Lower lobe of right lung (tissue), 2 donors: ENCODE results near the gene PSMG4. TPM values are rescaled to one million over a fixed set of nuclear protein-coding genes. Genes with fewer than 3 reads are reported as not detected.

ENCODE experiments used
- ATAC-seq, 2 donors: fragments of 200-7000 bp; cut with Tn5 transposase; one replicate each; pipeline ENCODE4 v1.9.1; 2020 to 2022; ENCODE audit warnings: mild to moderate bottlenecking in 2 of 2, moderate library complexity in 2 of 2
- DNase-seq: peaks from one replicate; pipeline ENCODE4 v3.0.0-alpha.2; 2020
- H3K27ac ChIP-seq: fragments of 200-600 bp; one replicate; pipeline ENCODE4 v1.8.0; 2022
- H3K27me3 ChIP-seq: fragments of 200-600 bp; one replicate; pipeline ENCODE4 v1.8.0; 2022; ENCODE audit warnings: low read depth
- H3K36me3 ChIP-seq: fragments of 200-600 bp; one replicate; pipeline ENCODE4 v1.8.0; 2022; ENCODE audit warnings: mild to moderate bottlenecking
- H3K4me1 ChIP-seq: fragments of 200-600 bp; one replicate; pipeline ENCODE4 v1.8.0; 2022
- H3K4me3 ChIP-seq: fragments of 200-600 bp; one replicate; pipeline ENCODE4 v1.8.0; 2022; ENCODE audit warnings: mild to moderate bottlenecking
- H3K9me3 ChIP-seq: fragments of 200-600 bp; one replicate; pipeline ENCODE4 v1.8.0; 2022
- CTCF ChIP-seq: fragments of 200-600 bp; IDR thresholded peaks from one replicate; pipeline ENCODE4 v1.8.0; 2022; ENCODE audit warnings: antibody characterized with exemption, mild to moderate bottlenecking
- intact Hi-C: fragments of 100-400 bp; cut with DNase I; formaldehyde crosslinking; loops from one replicate; pipeline ENCODE4 v1.11.0; 2022
- total RNA-seq: library from RNA; stranded (reverse); fragmentation: NEBNext Ultra II Directional; extraction: Animal tissue kit (Norgen Biotek cat#: 25700); gene quantifications from one replicate; pipeline ENCODE4 v1.2.1, GENCODE V29; 2021
- donor health status: DM: no; HTN: yes; CAD: no; lungs with severe emphysema.

The PSMG4 gene
- total RNA-seq, 1 donor from 2014 or later, result 19.1 TPM

GRCh38 chr6:3283641-3284435 is 25.1 kb downstream of the PSMG4 start:
- TF ChIP-seq CTCF, result no peak
- Histone ChIP-seq H3K9me3 (no peaks in the 10 kb centered on the region), H3K27me3 (no peaks in the 10 kb centered on the region), H3K27ac (no peak overlapping the region), H3K4me1 (peaks cover 20% of the 10 kb centered on the region), H3K36me3 (peaks cover 23% of the 10 kb centered on the region), H3K4me3 (no peak overlapping the region)
- intact Hi-C loops, result no loop called here
- DNase-seq (no peak), ATAC-seq (no peak)

- intact Hi-C loops, result no loop called here
- Histone ChIP-seq H3K4me3 (no peak overlapping the region), H3K27ac (no peak overlapping the region), H3K36me3 (peaks cover 21% of the 10 kb centered on the region), H3K9me3 (no peaks in the 10 kb centered on the region), H3K27me3 (no peaks in the 10 kb centered on the region), H3K4me1 (peaks cover 20% of the 10 kb centered on the region)
- TF ChIP-seq CTCF, result no peak
- DNase-seq (no peak), ATAC-seq (peak in 1 of 2 donors; percentile 2)
Measured at GRCh38 chr6:3284436-3284876, 25.7 kb downstream of the PSMG4 start.

- ATAC-seq, result no peak
- Histone ChIP-seq H3K27ac (no peak overlapping the region), H3K36me3 (peaks cover 21% of the 10 kb centered on the region), H3K4me3 (no peak overlapping the region), H3K4me1 (peaks cover 20% of the 10 kb centered on the region), H3K27me3 (no peaks in the 10 kb centered on the region), H3K9me3 (no peaks in the 10 kb centered on the region)
- intact Hi-C loops, result no loop called here
- DNase-seq, result no peak
- no peak for TF ChIP-seq CTCF
Measured at GRCh38 chr6:3285049-3285639, 26.4 kb downstream of the PSMG4 start.

- DNase-seq, result no peak
- H3K9me3 ChIP-seq, result no peaks in the 10 kb centered on the region
- H3K4me1 ChIP-seq, result peaks cover 20% of the 10 kb centered on the region
- no peak overlapping the region for H3K27ac ChIP-seq
- peaks cover 21% of the 10 kb centered on the region for H3K36me3 ChIP-seq
- H3K27me3 ChIP-seq, result no peaks in the 10 kb centered on the region
- intact Hi-C loops, result no loop called here
- TF ChIP-seq CTCF, result no peak
- H3K4me3 ChIP-seq, result no peak overlapping the region
- ATAC-seq, result no peak
Measured at GRCh38 chr6:3285732-3286131, 27.0 kb downstream of the PSMG4 start.

GRCh38 chr6:3286641-3287171 is 28.0 kb downstream of the PSMG4 start:
- TF ChIP-seq CTCF, result no peak
- Histone ChIP-seq H3K27me3 (no peaks in the 10 kb centered on the region), H3K36me3 (peaks cover 21% of the 10 kb centered on the region), H3K4me3 (no peak overlapping the region), H3K4me1 (peaks cover 14% of the 10 kb centered on the region), H3K9me3 (no peaks in the 10 kb centered on the region), H3K27ac (no peak overlapping the region)
- DNase-seq (no peak), ATAC-seq (no peak)
- intact Hi-C loops, result no loop called here
